T1000 (cell line): ENCODE data around the gene HDAC2.
"Not testable (repeated sequence)": the region's sequence is repeated elsewhere in the genome, so short reads cannot be mapped to it uniquely, and the experiment has no call there.

Source experiments
- DNase-seq: peaks from one replicate; lab custom pipeline; 2025; ENCODE audit warnings: mixed read lengths; lab: John Stamatoyannopoulos, UW

Gene HDAC2

DNA sequence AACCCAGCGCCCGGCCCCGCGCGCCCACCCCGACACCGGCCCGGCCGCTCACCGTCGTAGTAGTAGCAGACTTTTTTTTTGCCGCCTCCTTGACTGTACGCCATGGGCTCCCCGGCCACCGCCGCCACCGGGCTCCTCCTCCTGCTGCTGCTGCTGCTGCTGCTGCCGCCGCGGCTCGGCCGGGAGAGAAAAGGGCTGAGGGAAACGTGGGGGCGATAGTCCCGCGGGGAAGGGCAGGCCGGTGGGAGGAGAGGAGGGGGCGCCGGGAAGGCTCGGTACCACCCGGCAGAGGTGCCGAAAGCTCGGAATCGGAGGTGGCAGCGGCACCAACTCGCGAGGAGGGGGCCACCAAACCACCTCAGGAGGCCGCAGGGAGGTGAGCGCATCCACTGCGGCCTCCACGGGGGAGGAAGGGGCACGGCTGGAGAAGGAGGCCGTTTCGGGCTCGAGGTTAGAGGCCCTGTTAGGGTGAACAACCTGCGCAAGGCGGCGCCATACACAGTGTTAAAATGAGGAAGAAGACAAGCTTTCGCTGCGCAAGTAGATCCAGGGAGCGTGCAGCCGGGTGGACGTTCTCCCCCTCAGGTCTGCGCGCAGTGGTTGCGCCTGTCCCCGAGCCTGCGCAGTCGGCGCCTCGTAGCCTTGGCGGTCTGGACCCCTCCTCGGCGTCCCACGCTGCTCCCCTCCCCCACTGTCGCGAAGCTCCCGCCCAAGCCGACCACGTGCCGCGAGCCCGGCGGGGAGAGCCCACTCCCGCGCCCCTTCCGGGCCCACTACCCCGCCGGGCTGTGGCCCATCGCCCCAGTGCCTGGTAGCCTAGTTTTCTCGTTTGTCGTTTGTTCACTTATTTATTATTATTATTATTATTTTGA is at the start of gene HDAC2:
HDAC2 (minus strand) TSS at position 344 of the 872 bp plus-strand sequence; CDS start at position 104, 240 bp downstream.
- DNase-seq = peak; percentile 58

DNA sequence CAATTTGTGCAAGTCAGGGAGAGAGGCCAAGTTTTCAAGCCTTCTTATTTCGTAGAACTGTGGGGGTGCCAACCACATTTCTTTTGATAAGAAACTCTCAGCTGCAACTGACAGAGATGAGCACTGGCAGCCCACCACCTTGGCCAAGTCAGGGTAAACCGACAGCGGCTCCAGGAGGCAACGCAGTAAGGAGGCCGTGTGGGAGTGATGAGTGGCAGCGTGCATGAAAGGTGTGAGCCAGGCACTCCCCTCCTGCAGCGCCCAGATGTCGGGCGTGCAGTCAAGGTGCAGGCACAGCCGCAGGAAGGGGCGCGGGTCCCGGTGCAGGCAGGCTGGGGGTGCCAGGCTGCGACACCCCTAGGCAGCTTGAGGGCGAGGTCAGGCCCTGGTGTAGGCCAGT is 49.2 kb upstream of the HDAC2 start:
- DNase-seq = no peak

DNA sequence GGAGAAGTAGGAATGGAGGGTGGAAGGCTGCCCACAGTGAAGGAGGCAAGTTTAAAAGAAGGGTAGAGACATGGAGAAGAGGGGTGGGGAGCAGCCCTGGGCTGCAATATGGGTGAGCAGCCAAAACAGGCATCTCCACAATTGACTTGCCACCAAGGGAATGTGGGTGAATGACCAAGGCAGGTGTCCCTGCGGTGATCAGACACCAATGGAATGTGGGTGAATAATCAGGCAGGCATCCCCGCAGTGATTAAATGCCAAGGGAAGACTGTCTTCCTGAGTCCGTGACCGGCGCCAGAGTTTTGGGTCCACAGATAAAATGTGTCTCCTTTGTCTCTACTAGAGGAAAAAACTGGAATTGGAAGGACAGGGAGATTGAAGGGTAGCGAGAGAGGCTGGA is 46.2 kb upstream of the HDAC2 start:
- DNase-seq = peak; percentile 24

DNA sequence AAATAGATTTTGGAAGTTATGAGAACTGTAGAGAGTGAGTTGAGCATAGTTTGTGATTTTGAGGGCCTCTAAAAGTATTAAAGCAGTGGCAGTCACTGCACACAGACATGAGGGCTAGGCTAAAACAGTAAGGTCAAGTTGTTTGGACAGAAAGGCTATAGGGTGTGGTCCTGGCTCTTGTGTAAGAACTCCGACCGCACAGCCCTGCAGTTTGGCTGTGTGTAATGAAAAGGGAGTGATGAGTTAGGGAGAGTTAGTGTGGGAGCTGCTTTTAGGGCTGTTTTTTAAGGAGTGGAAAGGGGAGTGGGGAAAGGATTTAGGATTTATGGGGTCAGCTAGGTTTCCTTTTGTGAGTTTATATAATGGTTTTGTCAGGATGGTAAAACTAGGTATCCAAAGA is 43.2 kb upstream of the HDAC2 start:
- DNase-seq = not testable (repeated sequence)

DNA sequence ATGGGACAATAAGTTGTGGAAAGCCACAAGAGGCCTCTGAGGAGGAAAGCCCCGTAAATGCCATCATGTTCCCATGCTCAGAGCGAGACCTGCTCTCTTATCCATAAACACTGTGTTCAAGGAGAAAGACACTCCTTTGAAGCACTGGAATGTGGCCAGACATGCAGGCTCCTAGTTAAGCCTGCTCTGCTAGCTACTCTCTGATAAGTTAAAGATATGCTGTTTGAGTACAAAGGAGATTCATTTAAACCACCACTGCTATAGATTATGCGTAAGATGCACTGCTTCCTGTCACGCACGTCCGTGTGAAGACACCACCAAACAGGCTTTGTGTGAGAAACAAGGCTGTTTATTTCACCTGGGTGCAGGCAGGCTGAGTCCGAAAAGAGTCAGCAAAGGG is 40.5 kb upstream of the HDAC2 start:
- not testable (repeated sequence) for DNase-seq

DNA sequence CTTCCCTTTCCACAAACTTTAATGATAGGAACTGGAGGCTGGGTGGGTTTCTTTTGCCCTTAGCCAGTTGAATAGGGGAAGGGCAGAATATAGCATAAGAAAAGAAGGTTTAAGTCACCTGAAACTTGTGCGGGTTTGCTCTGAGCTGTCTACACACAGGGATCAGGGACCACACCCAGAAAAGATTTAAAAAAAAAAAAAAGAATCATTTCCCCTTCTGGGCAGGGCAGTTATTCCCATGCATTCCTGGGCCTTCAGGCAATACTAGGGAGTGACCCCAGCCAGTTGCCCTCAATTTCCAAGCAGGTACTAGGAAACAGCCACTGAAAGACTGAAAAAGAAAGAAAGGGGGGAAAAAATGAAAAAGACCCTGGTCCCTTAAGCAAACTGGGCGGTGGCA is 39.6 kb upstream of the HDAC2 start:
- DNase-seq = no peak

DNA sequence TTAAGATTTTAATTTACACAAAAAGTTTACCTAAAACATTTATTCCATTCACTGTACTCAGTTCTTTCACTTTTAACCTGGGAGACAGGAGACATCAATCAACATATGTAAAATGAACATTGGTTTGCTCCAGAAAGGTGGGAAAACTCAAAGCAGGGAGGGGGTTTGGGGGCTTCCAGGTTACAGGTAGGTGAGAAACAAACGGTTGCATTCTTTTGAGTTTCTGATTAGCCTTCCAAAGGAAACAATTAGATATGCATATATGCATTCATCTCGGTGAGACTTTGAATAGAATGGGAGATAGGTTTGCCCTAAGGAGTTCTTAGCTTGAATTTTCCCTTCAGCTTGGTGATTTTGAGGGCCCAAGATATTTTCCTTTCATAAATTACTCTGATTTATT is 38.2 kb upstream of the HDAC2 start:
- no peak for DNase-seq

DNA sequence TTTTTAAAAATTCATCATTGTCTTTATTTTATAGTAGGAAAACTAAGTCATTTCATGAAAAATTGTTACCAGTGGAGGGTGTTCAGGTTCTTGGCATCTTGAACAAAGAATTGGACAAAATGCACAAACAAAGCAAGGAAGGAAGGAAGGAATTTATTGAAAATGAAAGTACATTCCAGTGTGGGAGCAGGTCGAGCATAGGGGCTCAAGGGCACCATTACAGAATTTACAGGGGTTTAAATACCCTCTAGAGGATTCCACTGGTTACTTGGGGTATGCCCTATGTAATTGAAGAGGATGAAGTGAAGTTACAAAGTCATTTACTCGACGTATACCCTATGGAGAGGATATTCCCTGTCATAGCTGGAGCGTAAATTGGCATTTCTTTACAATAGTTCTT is 37.4 kb upstream of the HDAC2 start:
- DNase-seq = no peak

DNA sequence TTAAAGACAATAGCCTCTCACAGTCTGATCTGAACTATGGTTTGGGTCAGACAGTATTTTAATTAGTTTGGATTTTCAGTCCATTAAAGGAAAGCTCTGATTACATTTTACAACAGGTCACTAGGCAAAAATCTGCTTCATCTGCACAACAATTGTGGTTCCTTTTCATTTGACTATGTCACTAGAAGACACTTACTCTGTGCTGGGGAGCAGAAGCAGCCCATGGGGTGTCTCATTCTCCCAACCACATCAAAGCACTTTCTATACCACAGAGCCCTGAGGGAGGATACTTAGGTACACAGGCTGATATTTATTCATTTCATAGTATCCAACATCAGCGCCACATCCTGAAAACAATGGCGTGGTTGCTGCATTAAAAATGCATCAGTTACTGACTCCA is 36.6 kb upstream of the HDAC2 start:
- peak; percentile 5 for DNase-seq

DNA sequence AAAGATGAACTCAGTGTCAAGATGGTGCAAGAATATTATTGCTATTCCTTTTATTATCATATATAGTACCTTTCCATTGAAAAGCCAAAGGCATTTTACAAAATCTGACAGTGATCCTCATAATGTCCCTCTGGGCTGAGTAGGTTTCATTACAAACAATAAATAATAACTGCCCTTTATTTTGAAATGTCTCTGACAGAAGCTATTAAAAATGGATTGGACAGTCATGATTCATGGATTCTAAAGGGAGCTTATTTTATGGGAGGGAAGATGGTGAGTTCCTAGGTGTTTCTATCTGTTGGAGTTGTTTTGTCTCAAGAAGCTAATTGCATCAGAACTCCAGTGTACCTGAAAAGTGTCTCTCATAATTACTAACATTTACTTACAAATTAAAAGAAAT is 30.4 kb upstream of the HDAC2 start:
- no peak for DNase-seq

DNA sequence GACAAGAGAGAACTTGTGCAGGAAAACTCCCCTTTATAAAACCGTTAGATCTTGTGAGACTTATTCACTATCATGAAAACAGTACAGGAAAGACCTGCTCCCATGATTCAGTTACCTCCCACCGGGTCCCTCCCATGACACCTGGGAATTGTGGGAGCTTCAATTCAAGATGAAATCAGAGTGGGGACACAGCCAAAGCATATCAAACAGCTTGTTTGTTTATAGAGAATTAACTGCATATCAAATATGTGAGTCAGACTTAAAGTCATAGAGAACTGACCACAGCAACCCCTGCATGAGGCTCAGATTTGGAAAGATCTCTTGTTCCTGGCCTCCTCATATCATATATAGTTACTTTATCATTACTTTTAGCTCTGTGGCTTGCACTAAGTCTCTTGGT is 29.1 kb upstream of the HDAC2 start:
- DNase-seq = peak; percentile 64

DNA sequence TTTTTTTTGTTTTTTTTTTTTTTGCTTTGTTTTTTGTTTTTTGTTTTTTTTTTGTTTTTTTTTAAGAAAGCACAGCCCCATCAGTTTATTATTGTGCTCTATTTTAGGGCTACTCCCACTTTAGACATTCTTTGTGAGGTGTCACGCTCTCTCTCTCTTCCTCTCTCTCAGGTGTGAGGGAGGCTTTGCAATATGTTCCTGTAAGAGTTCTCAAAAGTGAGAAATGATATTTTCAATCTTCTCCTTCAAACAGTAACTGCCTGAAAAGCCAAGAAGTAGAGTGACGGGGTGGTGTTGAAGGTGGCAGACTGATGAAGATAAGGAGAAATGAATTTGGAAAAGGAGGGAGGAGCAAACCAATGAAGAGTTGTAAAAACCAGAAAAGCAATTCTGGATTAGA is 28.3 kb upstream of the HDAC2 start:
- DNase-seq = no peak

DNA sequence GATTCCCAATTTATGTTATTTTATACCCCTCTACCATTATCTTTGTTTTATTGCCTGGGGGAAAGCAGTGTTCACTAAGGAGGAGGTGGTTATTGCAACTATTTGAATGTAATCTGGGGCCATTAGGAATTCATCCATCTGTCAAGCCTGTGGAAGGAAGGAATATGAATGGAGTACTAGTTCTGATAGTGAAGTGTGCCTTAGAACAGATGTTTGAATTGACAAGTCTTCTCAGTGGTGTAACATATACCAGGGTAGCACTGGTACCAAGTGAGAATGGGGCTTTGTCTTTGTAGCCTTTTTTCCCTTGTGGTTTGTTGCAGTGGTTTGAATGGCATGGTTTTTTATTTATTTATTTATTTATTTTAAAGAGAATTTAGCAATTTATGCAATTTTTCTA is 27.9 kb upstream of the HDAC2 start:
- no peak for DNase-seq

DNA sequence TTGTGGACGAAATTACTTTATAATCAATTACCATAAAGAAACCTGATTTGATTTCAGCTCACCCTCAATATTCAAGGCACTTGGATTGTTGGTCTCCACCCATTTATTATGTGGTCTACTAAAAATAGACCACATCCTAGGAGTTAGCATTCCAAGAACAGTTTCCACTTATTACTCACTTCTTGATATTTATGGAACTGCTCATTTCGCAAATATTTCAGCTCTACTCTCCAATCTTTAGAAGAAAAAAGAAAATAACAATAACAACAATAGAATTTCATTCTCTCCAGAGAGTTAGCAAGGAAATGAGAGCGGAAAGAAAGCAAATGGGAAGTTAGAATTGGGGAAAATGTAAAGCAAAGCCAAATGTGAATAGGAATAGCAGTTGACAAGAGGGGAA is 26.2 kb upstream of the HDAC2 start:
- no peak for DNase-seq

DNA sequence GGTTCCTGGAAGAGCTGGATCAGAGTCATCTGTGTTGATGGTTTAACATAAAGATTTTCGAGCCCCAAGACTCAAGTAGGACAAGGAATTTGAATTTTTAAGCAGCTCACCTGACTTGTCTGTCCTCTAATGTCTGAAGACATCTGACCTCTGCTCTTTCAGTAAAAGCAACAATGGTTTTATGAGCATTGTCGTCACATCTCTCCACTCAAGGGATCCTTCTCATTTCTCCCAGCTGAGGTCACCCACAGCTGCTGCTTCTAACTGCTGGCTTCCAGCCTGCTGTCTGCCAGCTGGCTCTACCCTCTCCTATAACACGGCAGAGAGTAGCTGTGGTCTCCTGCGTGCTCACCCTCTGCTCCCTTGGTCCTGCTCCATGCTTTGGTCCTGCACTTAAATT is 24.7 kb upstream of the HDAC2 start:
- DNase-seq = peak; percentile 70

DNA sequence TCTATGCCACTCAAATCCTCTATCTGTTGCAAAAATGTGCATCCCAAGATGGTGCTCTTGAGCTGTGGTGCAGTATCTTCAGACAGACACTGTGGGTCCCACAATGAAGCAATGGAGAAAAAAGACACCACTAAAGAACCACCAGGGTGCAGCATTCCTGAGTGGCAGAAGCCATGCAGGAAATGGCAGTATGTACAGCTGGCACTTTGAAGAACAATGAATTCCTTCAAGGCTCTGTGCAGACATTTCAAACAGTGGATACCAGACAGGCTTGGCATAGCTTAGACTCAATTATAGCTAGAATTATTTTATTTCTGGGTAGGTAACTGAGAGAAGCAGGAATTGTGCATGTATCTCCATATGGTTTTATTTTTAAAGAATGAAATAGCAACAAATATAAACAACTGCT is 24.0 kb upstream of the HDAC2 start:
- DNase-seq = peak; percentile 40

DNA sequence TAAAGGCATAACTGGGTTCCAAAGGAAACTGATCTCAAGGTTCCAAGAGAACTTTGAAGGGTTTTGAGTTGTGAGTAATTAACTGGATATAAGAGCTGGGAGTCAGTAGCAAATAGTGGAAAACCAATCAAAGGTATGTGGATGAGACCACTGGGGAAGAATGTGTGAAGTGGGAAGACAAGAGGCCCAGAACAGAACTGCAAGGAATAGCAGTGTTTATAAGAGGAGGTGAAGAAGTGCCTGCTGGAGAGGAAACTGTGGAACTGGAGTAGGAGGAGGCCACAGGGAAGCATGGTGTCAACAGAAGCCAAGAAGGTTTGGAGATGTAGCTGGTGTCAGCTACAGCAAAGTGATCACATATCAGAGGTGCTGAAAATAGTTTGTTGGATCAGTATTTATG is 18.7 kb upstream of the HDAC2 start:
- DNase-seq = no peak

DNA sequence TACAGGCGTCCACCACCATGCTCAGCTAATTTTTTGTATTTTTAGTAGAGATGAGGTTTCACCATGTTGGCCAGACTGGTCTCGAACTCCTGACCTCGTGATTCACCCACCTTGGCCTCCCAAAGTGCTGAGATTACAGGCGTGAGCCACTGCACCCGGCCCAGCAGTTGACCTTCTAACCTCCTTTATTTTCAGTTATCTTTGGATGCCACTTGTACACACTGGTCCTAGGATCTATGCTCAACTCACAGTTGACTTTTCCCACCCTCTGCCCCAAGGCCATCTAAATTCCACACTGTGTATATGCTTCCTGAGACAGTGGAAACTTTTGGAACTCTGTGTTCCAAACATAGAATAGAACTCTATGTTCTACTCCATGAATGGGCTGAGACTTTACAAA is 11.7 kb upstream of the HDAC2 start:
- not testable (repeated sequence) for DNase-seq

DNA sequence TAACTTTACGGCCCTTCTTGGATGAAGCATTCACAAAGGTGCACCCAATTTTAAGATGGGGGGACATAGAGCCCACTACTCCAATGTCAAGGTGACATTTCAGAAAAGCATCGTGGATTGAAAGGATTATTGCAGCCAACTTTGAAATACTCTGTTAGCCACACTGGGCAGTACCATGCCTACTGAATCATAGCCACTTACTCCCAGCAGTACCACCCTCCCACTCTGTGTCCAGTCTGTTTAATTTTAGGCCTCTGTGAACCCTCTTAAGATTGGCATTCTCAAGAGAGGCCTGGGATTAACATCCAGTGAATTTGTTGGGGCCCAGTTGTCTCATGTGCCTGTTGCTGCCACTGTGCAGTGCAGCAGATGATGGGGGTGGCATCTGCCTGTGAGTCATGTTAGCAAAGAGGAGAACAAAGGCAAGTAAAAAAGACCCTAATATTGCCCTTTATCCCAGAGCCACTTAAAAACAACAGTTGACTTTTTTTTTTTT is 11.2 kb upstream of the HDAC2 start:
- DNase-seq = no peak

DNA sequence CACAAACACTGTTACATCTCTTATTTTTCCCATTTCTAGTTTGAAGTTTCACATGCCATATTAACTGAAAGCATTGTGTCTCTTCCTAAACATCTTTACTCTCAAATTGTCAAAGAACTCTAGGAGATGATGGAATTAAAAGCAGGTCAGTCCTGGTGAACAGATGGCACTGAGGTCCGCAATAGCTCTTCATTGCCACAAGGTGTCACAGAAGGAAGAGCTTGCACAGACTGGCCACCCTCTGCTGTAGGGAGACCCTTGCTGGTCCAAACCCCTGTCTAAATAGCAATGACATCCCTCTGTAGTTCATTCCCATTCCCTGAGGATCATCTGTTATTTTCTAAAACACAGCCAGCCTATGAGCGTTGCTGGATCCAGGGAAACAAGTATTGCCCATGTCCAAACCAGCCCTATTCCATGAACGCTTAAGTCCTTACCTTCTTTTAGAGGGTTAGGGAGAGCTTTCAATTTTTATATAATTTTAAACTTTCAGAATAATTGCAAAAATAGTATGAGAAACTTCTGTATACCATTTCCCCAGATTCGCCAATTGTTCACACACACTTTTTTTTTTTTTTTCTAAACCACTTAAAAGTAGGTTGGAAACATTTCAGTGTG is 10.1 kb upstream of the HDAC2 start:
- DNase-seq = no peak

DNA sequence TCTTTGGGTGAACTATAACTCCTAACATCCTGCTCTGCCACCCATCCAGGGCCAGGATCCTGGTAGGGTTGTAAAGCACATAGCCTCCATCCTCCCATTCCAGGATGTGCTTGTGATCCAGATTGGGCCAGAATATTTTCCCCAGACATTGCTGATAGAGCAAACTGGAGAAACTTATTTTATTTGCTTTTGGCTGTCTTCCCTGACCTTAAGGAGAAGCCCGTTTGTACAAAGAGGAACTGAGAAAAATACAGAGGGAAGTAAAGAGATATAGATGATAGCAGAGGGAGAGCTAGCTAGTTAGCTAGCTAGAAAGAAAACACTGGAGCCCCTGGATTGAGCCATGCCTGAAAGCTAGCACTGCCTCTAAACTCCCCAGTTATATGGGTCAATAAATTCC is 9.0 kb upstream of the HDAC2 start:
- no peak for DNase-seq

DNA sequence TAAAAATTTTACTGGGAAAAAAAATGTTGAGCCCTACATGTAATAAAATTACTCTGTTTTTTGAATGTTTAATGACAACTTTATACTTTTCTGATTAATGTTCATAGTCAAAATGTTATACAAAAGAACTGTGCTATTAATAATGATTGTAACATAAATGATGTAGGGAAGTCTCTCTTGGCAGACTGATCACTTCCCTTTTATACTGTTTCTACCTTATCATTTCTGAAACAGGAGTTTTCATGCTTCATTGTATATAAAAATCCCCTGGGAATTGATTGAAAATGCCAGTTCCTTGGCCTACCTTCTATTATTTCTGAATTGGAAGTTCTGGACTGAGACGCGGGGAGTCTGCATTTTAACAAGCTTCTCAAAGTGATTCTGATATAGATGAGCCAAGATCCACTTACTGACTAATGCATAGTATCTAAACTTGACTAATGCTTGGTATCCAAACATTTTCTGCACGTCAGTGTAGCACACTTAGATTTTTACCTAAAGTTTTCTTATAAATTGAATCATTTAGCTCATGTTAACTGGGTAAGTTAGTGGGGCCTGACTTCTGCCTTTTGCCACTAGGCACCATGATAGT is 7.2 kb upstream of the HDAC2 start:
- DNase-seq = no peak

DNA sequence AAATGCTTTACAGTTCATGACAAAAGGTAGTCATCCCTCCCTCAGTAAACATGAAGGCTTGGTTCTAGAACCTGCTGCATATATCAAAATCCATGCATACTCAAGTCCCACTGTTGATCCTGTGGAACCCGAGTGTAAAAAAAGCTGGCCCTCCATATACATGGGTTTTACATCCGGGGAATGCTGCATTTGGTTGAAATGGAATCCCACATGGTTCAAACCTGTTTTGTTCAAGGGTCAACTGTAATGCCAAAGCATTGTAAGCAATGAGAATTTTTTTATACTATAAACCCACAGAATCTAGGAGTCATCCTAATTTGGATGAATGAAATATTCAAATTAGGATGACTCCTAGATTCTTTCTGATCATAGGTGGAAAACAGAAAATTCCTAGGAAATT is 5.9 kb upstream of the HDAC2 start:
- DNase-seq = no peak
